Measurements from ENCODE around the gene DDX10. TPM values are rescaled to one million over a fixed set of nuclear protein-coding genes. Genes with fewer than 3 reads are reported as not detected.

DDX10 gene
- polyA plus RNA-seq, 4 donors, result 7.3 to 22.0 (median 12.1) TPM

DNA sequence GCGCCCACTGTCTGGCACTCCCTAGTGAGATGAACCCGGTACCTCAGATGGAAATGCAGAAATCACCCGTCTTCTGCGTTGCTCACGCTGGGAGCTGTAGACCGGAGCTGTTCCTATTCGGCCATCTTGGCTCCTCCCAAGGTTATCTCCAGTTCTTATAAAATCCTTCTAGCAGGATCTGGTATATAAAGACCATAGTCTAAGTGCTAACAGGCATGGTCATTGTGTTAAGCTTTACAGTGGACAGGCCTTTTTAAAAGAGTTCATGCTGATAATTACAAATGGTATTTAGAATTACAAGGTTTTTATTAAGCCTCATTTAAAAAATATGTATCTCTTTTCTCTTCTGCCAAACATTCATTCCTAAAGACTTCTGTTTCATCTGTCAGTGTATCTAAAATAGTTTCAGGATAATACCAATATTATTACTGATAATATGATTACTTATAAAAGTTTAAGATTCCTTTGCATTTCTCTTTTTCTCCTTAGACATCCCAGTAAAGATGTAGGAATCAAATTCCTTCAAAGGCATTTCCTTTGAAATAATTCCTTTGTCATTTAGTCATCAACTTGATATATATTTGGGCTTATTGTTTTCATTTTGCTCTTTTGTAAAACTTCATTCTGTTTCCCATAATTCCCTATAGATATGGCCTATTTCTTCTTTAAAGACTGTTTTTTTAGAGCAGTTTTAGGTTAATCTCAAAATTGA lies 20.7 kb downstream of the DDX10 start:
- Histone ChIP-seq H3K36me3 (ENCODE audit: control insufficient read depth in 3 of 3, insufficient read depth in 2 of 3, low read depth in 1 of 3, low read length in 3 of 3) (peaks cover 2 to 15% (median 2%) of the 10 kb centered on the region in 3 donors), H3K4me3 (ENCODE audit: low read depth in 1 of 3, low read length in 3 of 3) (no peak overlapping the region), H3K4me1 (ENCODE audit: control insufficient read depth in 3 of 3, insufficient read depth in 2 of 3, low read depth in 1 of 3, low read length in 2 of 3) (no peaks in the 10 kb centered on the region), H3K27me3 (ENCODE audit: control insufficient read depth in 3 of 3, insufficient read depth in 3 of 3, low read length in 3 of 3) (no peaks in the 10 kb centered on the region), H3K9me3 (ENCODE audit: control insufficient read depth in 2 of 2, insufficient read depth in 1 of 2, low read depth in 1 of 2, low read length in 1 of 2) (peaks cover 0 to 7% of the 10 kb centered on the region in 2 donors), H3K27ac (ENCODE audit: low read depth in 1 of 3, low read length in 2 of 3) (no peak overlapping the region)
- FAIRE-seq (no peak), DNase-seq (no peak)
- WGBS, 3 donors, result 83 to 96% (median 95%) methylated on average over 4 to 5 of the region's 7 CpGs

DNA sequence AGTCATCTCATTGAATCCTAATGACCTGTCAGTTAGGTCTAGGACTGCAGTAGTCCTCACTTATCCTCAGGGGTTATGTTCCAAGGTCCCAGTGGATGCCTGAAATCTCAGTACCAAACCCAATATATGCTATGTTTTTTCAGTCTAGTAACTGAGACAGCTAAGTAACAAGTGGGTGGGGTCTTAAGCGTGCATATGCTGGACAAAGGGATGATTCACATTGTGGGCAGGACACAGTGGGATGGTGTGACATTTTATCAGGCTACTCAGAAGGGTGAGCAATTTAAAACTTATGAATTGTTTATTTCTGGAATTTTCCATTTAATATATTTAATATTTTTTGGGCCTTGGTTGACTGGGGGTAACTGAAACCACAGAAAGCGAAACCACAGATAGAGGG lies 29.0 kb downstream of the DDX10 start:
- Histone ChIP-seq H3K4me1 (ENCODE audit: control insufficient read depth in 3 of 3, insufficient read depth in 2 of 3, low read depth in 1 of 3, low read length in 2 of 3) (no peaks in the 10 kb centered on the region), H3K4me3 (ENCODE audit: low read depth in 1 of 3, low read length in 3 of 3) (no peak overlapping the region), H3K27ac (ENCODE audit: low read depth in 1 of 3, low read length in 2 of 3) (no peak overlapping the region), H3K27me3 (ENCODE audit: control insufficient read depth in 3 of 3, insufficient read depth in 3 of 3, low read length in 3 of 3) (no peaks in the 10 kb centered on the region), H3K36me3 (ENCODE audit: control insufficient read depth in 3 of 3, insufficient read depth in 2 of 3, low read depth in 1 of 3, low read length in 3 of 3) (peaks cover 4 to 13% (median 5%) of the 10 kb centered on the region in 3 donors), H3K9me3 (ENCODE audit: control insufficient read depth in 2 of 2, insufficient read depth in 1 of 2, low read depth in 1 of 2, low read length in 1 of 2) (no peaks in the 10 kb centered on the region)
- FAIRE-seq (no peak), DNase-seq (no peak)
- WGBS, 3 donors, result 86 to 91% (median 89%) methylated on average over 2 of the region's 2 CpGs

DNA sequence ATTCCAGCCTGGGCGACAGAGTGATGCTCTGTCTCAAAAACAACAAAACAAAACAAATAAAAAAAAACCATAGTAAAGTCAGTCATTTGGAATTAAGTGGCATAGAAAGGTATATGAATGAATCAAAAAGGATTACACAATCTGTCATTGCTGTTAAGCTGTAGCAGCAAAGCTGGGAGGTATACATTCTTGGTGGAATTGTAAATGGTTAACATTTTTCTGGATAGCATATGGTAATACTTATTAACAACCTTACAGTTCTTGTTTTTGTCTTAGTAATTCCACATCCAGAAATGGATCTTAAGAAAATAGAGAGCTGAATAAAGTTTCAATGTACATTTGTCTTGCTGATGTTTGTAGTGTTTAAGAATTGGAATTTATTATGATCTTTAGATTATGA lies 30.0 kb downstream of the DDX10 start:
- H3K4me3 ChIP-seq (ENCODE audit: low read depth in 1 of 3, low read length in 3 of 3), result no peak overlapping the region
- H3K27me3 ChIP-seq (ENCODE audit: control insufficient read depth in 3 of 3, insufficient read depth in 3 of 3, low read length in 3 of 3), result no peaks in the 10 kb centered on the region
- no peak overlapping the region for H3K27ac ChIP-seq (ENCODE audit: low read depth in 1 of 3, low read length in 2 of 3)
- peaks cover 2 to 13% (median 7%) of the 10 kb centered on the region in 3 donors for H3K36me3 ChIP-seq (ENCODE audit: control insufficient read depth in 3 of 3, insufficient read depth in 2 of 3, low read depth in 1 of 3, low read length in 3 of 3)
- no peaks in the 10 kb centered on the region for H3K4me1 ChIP-seq (ENCODE audit: control insufficient read depth in 3 of 3, insufficient read depth in 2 of 3, low read depth in 1 of 3, low read length in 2 of 3)
- WGBS, 3 donors, result 90 to 100% (median 95%) methylated on average over 1 of the region's 1 CpG
- DNase-seq (no peak), FAIRE-seq (no peak)
- no peaks in the 10 kb centered on the region for H3K9me3 ChIP-seq (ENCODE audit: control insufficient read depth in 2 of 2, insufficient read depth in 1 of 2, low read depth in 1 of 2, low read length in 1 of 2)

GRCh38 chr11:108697872-108698473 lies 33.1 kb downstream of the DDX10 start:
- Histone ChIP-seq H3K36me3 (ENCODE audit: control insufficient read depth in 3 of 3, insufficient read depth in 2 of 3, low read depth in 1 of 3, low read length in 3 of 3) (peaks cover 2 to 6% (median 4%) of the 10 kb centered on the region in 3 donors), H3K4me1 (ENCODE audit: control insufficient read depth in 3 of 3, insufficient read depth in 2 of 3, low read depth in 1 of 3, low read length in 2 of 3) (no peaks in the 10 kb centered on the region), H3K4me3 (ENCODE audit: low read depth in 1 of 3, low read length in 3 of 3) (no peak overlapping the region), H3K9me3 (ENCODE audit: control insufficient read depth in 2 of 2, insufficient read depth in 1 of 2, low read depth in 1 of 2, low read length in 1 of 2) (no peaks in the 10 kb centered on the region), H3K27ac (ENCODE audit: low read depth in 1 of 3, low read length in 2 of 3) (no peak overlapping the region), H3K27me3 (ENCODE audit: control insufficient read depth in 3 of 3, insufficient read depth in 3 of 3, low read length in 3 of 3) (no peaks in the 10 kb centered on the region)
- no peak for FAIRE-seq
- peak; percentile 40 to 65 for DNase-seq
- 83 to 86% (median 84%) methylated on average over 3 of the region's 3 CpGs for WGBS, 3 donors

DNA sequence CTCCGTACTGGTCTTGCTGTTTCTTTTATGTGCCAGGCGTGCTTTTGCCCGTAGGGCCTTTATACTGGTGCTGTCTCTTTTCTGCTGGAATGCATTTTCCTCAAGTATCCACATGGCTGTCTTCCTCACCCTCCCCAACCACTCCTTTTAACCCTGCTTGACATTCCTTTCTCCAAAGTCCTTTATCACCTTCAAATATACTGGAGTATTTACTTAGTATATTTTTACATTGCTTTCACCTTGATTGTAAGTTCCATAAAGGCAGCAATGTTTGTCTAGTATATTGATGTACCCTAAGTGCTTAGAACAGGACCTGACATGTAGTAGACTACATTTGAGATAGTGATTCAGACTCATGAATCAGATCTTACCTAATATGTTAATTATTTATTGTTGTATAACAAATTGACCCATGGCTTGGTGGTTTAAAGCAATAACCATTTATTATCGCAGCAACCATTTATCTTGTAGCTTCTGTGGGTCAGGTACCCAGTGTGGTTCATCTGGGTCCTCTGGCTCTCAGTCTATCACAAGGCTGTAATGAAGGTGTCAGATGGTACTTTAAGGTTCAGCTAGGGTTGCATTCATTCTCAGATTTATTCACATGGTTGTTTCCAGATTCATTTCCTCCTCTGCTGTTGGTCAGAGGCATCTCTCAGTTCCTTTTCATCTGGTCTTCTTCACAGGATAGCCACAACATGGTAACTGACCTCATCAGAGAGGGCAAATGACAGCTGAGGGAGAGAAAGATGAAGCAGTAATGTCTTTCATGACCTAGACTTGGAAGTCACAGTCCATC lies 34.2 kb downstream of the DDX10 start:
- no peak for FAIRE-seq
- Histone ChIP-seq H3K36me3 (ENCODE audit: control insufficient read depth in 3 of 3, insufficient read depth in 2 of 3, low read depth in 1 of 3, low read length in 3 of 3) (peaks cover 0 to 6% (median 2%) of the 10 kb centered on the region in 3 donors), H3K4me3 (ENCODE audit: low read depth in 1 of 3, low read length in 3 of 3) (no peak overlapping the region), H3K27ac (ENCODE audit: low read depth in 1 of 3, low read length in 2 of 3) (no peak overlapping the region), H3K4me1 (ENCODE audit: control insufficient read depth in 3 of 3, insufficient read depth in 2 of 3, low read depth in 1 of 3, low read length in 2 of 3) (no peaks in the 10 kb centered on the region), H3K27me3 (ENCODE audit: control insufficient read depth in 3 of 3, insufficient read depth in 3 of 3, low read length in 3 of 3) (no peaks in the 10 kb centered on the region), H3K9me3 (ENCODE audit: control insufficient read depth in 2 of 2, insufficient read depth in 1 of 2, low read depth in 1 of 2, low read length in 1 of 2) (no peaks in the 10 kb centered on the region)
- no peak for DNase-seq
- 89 to 94% (median 92%) methylated on average over 4 of the region's 4 CpGs for WGBS, 3 donors

- DNase-seq, result no peak
- peaks cover 4 to 11% (median 8%) of the 10 kb centered on the region in 3 donors for H3K36me3 ChIP-seq (ENCODE audit: control insufficient read depth in 3 of 3, insufficient read depth in 2 of 3, low read depth in 1 of 3, low read length in 3 of 3)
- FAIRE-seq, result no peak
Measured at GRCh38 chr11:108703916-108704315, 39.0 kb downstream of the DDX10 start.

GRCh38 chr11:108705061-108705460 lies 40.2 kb downstream of the DDX10 start:
- no peaks in the 10 kb centered on the region for H3K27me3 ChIP-seq (ENCODE audit: control insufficient read depth in 3 of 3, insufficient read depth in 3 of 3, low read length in 3 of 3)
- H3K4me1 ChIP-seq (ENCODE audit: control insufficient read depth in 3 of 3, insufficient read depth in 2 of 3, low read depth in 1 of 3, low read length in 2 of 3), result no peaks in the 10 kb centered on the region
- H3K4me3 ChIP-seq (ENCODE audit: low read depth in 1 of 3, low read length in 3 of 3), result no peak overlapping the region
- 95 to 100% (median 100%) methylated on average over 2 of the region's 2 CpGs for WGBS, 3 donors
- FAIRE-seq, result no peak
- no peak overlapping the region for H3K27ac ChIP-seq (ENCODE audit: low read depth in 1 of 3, low read length in 2 of 3)
- peaks cover 4 to 11% (median 9%) of the 10 kb centered on the region in 3 donors for H3K36me3 ChIP-seq (ENCODE audit: control insufficient read depth in 3 of 3, insufficient read depth in 2 of 3, low read depth in 1 of 3, low read length in 3 of 3)
- peaks cover 0 to 4% of the 10 kb centered on the region in 2 donors for H3K9me3 ChIP-seq (ENCODE audit: control insufficient read depth in 2 of 2, insufficient read depth in 1 of 2, low read depth in 1 of 2, low read length in 1 of 2)
- no peak for DNase-seq

More at GRCh38 chr11:108703916-108704315, 39.0 kb downstream of the DDX10 start:
- Histone ChIP-seq H3K27ac (ENCODE audit: low read depth in 1 of 3, low read length in 2 of 3) (no peak overlapping the region), H3K4me1 (ENCODE audit: control insufficient read depth in 3 of 3, insufficient read depth in 2 of 3, low read depth in 1 of 3, low read length in 2 of 3) (no peaks in the 10 kb centered on the region), H3K9me3 (ENCODE audit: control insufficient read depth in 2 of 2, insufficient read depth in 1 of 2, low read depth in 1 of 2, low read length in 1 of 2) (peaks cover 0 to 4% of the 10 kb centered on the region in 2 donors), H3K27me3 (ENCODE audit: control insufficient read depth in 3 of 3, insufficient read depth in 3 of 3, low read length in 3 of 3) (no peaks in the 10 kb centered on the region), H3K4me3 (ENCODE audit: low read depth in 1 of 3, low read length in 3 of 3) (no peak overlapping the region)

DNA sequence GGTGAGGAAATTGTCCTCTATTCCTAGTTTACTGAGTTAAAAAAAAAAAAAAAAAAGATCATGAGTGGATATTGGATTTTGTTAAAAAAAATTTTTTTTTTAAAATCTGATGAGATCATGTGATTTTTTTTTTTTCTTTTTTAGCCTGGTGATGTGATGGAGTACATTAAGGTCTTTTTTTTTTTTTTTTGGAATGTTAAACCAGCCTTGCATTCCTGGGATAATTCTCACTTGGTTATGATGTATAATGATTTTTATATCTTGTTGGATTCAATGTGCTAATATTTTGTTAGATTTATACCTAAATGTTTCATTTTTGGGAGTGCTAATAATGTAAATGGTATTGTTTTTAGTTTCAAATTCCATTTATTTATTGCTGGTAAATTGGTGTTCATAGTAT lies 43.3 kb downstream of the DDX10 start:
- Histone ChIP-seq H3K27ac (ENCODE audit: low read depth in 1 of 3, low read length in 2 of 3) (no peak overlapping the region), H3K4me3 (ENCODE audit: low read depth in 1 of 3, low read length in 3 of 3) (no peak overlapping the region), H3K36me3 (ENCODE audit: control insufficient read depth in 3 of 3, insufficient read depth in 2 of 3, low read depth in 1 of 3, low read length in 3 of 3) (peaks cover 4 to 11% (median 9%) of the 10 kb centered on the region in 3 donors), H3K9me3 (ENCODE audit: control insufficient read depth in 2 of 2, insufficient read depth in 1 of 2, low read depth in 1 of 2, low read length in 1 of 2) (peaks cover 0 to 8% of the 10 kb centered on the region in 2 donors), H3K27me3 (ENCODE audit: control insufficient read depth in 3 of 3, insufficient read depth in 3 of 3, low read length in 3 of 3) (no peaks in the 10 kb centered on the region), H3K4me1 (ENCODE audit: control insufficient read depth in 3 of 3, insufficient read depth in 2 of 3, low read depth in 1 of 3, low read length in 2 of 3) (no peaks in the 10 kb centered on the region)
- DNase-seq, result no peak
- peak; percentile 41 for FAIRE-seq
